ENCODE data around the gene ADSS1. TPM values are rescaled to one million over a fixed set of nuclear protein-coding genes. Genes with fewer than 3 reads are reported as not detected.

Gene ADSS1
- total RNA-seq, 1 experiment from 2014 or later, result 9.9 TPM

DNA sequence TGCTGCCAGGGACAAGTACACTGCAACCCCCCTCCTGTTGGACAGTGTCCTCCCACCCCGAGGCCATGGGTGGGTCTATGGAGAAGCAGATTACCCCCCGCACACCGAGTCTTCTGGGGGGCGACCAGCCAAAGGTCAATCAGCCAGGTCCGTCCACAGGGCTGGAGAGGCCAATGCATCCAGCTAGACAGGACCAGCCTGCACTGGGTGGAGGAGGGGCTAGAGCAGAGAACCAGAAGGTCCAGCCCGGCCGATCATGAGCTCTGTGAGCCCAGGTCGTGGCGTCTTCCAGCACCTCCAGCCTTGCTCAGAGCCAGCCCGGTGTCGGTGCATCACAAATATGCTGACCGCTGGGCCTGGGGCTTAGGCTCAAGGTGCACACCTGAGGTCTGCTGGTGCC, 8.2 kb upstream of the ADSS1 start (continued):
- TF ChIP-seq TCF7L2 (IDR thresholded peaks at IDR 0.05; ENCODE audit: borderline replicate concordance, extremely low read depth, insufficient read depth, insufficient read length) (no peak), CEBPB (IDR thresholded peaks at IDR 0.05; ENCODE audit: low read depth) (no peak), POLR2AphosphoS5 (IDR thresholded peaks at IDR 0.05; ENCODE audit: low read depth, low read length) (no peak), ATF3 (IDR thresholded peaks at IDR 0.05) (no peak), SRF (IDR thresholded peaks at IDR 0.05; ENCODE audit: low read depth) (no peak)

DNA sequence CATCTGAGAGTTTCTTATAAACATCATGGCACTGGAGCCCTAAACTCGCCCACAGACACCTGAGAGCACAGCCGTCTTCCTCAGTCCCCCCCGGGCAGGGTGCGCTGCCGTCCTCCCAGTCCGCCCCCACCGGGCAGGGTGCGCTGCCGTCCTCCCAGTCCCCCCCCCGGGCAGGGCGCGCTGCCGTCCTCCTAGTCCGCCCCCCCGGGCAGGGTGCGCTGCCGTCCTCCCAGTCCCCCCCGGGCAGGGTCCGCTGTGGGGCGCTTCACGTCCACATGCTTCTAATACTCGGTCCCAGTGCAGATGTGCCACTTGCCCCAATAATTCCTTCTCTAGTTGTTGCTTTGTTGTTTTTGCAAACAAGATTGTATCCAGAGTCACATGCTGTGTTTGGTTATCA, 6.9 kb upstream of the ADSS1 start:
- H3K9ac ChIP-seq (ENCODE audit: low read length), result no peak overlapping the region
- no peaks in the 10 kb centered on the region for H3K9me2 ChIP-seq (ENCODE audit: insufficient read depth)
- H2AFZ ChIP-seq (ENCODE audit: low read depth, low read length, poor library complexity, severe bottlenecking), result no peak overlapping the region
- H3K4me3 ChIP-seq (replicated peaks in 1 of 2; ENCODE audit: low read depth in 1 of 2, low read length in 2 of 2), result no peak overlapping the region
- H4K20me1 ChIP-seq (ENCODE audit: insufficient read depth), result no peaks in the 10 kb centered on the region
- ATAC-seq (no peak), DNase-seq (ENCODE audit: low read depth, low spot score) (no peak)
- H3K27ac ChIP-seq (ENCODE audit: low read depth, low read length), result no peak overlapping the region
- intact Hi-C loops (cut with micrococcal nuclease), result no loop called here
- no peaks in the 10 kb centered on the region for H3K79me2 ChIP-seq (ENCODE audit: insufficient read depth, low read length)
- H3K4me1 ChIP-seq (ENCODE audit: control insufficient read depth in 1 of 2, insufficient read depth in 2 of 2, low read length in 2 of 2), result no peaks in the 10 kb centered on the region
- ChIA-PET POLR2A (no interaction called here), CTCF (no interaction called here), RAD21 (ENCODE audit: low non-redundant PET in 1 of 2, low total read pairs in 2 of 2, uncharacterized antibody in 2 of 2, unreplicated experiment in 2 of 2) (no interaction called here)
- TF ChIP-seq ELF1 (IDR thresholded peaks at IDR 0.05; ENCODE audit: borderline replicate concordance, low read depth), result no peak
- TF ChIP-seq MAX (IDR thresholded peaks at IDR 0.05), result no peak
- TF ChIP-seq EZH2 (IDR thresholded peaks at IDR 0.05), result no peak
- no peak for TF ChIP-seq TCF7L2 (IDR thresholded peaks at IDR 0.05; ENCODE audit: borderline replicate concordance, extremely low read depth, insufficient read depth, insufficient read length)
- TF ChIP-seq, protein P1, sequence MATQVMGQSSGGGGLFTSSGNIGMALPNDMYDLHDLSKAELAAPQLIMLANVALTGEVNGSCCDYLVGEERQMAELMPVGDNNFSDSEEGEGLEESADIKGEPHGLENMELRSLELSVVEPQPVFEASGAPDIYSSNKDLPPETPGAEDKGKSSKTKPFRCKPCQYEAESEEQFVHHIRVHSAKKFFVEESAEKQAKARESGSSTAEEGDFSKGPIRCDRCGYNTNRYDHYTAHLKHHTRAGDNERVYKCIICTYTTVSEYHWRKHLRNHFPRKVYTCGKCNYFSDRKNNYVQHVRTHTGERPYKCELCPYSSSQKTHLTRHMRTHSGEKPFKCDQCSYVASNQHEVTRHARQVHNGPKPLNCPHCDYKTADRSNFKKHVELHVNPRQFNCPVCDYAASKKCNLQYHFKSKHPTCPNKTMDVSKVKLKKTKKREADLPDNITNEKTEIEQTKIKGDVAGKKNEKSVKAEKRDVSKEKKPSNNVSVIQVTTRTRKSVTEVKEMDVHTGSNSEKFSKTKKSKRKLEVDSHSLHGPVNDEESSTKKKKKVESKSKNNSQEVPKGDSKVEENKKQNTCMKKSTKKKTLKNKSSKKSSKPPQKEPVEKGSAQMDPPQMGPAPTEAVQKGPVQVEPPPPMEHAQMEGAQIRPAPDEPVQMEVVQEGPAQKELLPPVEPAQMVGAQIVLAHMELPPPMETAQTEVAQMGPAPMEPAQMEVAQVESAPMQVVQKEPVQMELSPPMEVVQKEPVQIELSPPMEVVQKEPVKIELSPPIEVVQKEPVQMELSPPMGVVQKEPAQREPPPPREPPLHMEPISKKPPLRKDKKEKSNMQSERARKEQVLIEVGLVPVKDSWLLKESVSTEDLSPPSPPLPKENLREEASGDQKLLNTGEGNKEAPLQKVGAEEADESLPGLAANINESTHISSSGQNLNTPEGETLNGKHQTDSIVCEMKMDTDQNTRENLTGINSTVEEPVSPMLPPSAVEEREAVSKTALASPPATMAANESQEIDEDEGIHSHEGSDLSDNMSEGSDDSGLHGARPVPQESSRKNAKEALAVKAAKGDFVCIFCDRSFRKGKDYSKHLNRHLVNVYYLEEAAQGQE (IDR thresholded peaks at IDR 0.05; ENCODE audit: low read depth), result no peak
- TF ChIP-seq CEBPB (IDR thresholded peaks at IDR 0.05; ENCODE audit: low read depth), result no peak
- no peak for TF ChIP-seq SP1 (IDR thresholded peaks at IDR 0.05; ENCODE audit: low read depth)
- no peak for TF ChIP-seq EGR1 (IDR thresholded peaks at IDR 0.05; ENCODE audit: low read depth)
- no peak for TF ChIP-seq YY1 (IDR thresholded peaks at IDR 0.05; ENCODE audit: extremely low read depth, insufficient replicate concordance, low read depth, low read length)
- TF ChIP-seq ZNF274 (IDR thresholded peaks at IDR 0.05; ENCODE audit: low read depth, low read length), result no peak
- TF ChIP-seq FOSL1 (IDR thresholded peaks at IDR 0.05; ENCODE audit: low read depth), result no peak
- H3K9me3 ChIP-seq (ENCODE audit: control insufficient read depth in 1 of 2, insufficient read depth in 1 of 2, low read depth in 1 of 2, low read length in 2 of 2), result no peaks in the 10 kb centered on the region
- no TSS peak for BruUV-seq (replicated peaks)
- no peak overlapping the region for H3K4me2 ChIP-seq (ENCODE audit: low read length)
- H3K27me3 ChIP-seq (ENCODE audit: insufficient read depth, low read length), result no peaks in the 10 kb centered on the region
- peaks cover under 1 to 31% of the 10 kb centered on the region in 2 experiments; a peak in 3 of 4 replicates for H3K36me3 ChIP-seq (ENCODE audit: control insufficient read depth in 1 of 2, insufficient read depth in 2 of 2, low read length in 2 of 2)
